Right lobe of liver (tissue), 4 donors: ENCODE measurements around the gene SKIC2.

Experiments
- POLR2A ChIP-seq: fragments of 450-650 bp; IDR thresholded peaks from one replicate; pipeline ENCODE4 v1.6.1; 2017; ENCODE audit warnings: antibody characterized with exemption, mild to moderate bottlenecking
- TF ChIP-seq, protein P1 (sequence below), 4 donors: fragments of 200-600 bp in 3 of 4; fragments of 450-650 bp in 1 of 4; IDR thresholded peaks; one replicate each; pipeline versions ENCODE4 v1.5.1 to v1.8.0; 2016 to 2022; ENCODE audit warnings: antibody characterized with exemption in 4 of 4, mild to moderate bottlenecking in 2 of 4
- donor health status: DM: no; HTN: no; CAD: no.
- donor health status: DM: no; HTN: no; CAD: no.
- donor health status: DM: no; HTN: yes; CAD: no.

- TF ChIP-seq POLR2A: no peak
- TF ChIP-seq, protein P1, sequence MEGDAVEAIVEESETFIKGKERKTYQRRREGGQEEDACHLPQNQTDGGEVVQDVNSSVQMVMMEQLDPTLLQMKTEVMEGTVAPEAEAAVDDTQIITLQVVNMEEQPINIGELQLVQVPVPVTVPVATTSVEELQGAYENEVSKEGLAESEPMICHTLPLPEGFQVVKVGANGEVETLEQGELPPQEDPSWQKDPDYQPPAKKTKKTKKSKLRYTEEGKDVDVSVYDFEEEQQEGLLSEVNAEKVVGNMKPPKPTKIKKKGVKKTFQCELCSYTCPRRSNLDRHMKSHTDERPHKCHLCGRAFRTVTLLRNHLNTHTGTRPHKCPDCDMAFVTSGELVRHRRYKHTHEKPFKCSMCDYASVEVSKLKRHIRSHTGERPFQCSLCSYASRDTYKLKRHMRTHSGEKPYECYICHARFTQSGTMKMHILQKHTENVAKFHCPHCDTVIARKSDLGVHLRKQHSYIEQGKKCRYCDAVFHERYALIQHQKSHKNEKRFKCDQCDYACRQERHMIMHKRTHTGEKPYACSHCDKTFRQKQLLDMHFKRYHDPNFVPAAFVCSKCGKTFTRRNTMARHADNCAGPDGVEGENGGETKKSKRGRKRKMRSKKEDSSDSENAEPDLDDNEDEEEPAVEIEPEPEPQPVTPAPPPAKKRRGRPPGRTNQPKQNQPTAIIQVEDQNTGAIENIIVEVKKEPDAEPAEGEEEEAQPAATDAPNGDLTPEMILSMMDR (IDR thresholded peaks at IDR 0.05): no peak
Measured at GRCh38 chr6:31915351-31915750, 43.6 kb upstream of the SKIC2 start.
